WI38 (cell line): ENCODE results near the gene NMNAT2.

Source experiments
- H3K4me3 ChIP-seq: 2 replicates; pipeline ENCODE4 v1.5.1; 2011; ENCODE audit warnings: low read depth, mild to moderate bottlenecking, control low read depth, low read length
- CTCF ChIP-seq: IDR thresholded peaks from 2 replicates; pipeline ENCODE4 v1.5.1; 2012; ENCODE audit warnings: low read depth, mild to moderate bottlenecking, control low read depth, low read length

Gene NMNAT2

GRCh38 chr1:183379951-183380350 lies 38.2 kb downstream of the NMNAT2 start:
- no peak for TF ChIP-seq CTCF
- no peak overlapping the region for H3K4me3 ChIP-seq

- no peak for TF ChIP-seq CTCF
- no peak overlapping the region for H3K4me3 ChIP-seq
Observed at GRCh38 chr1:183375381-183375780, 42.8 kb downstream of the NMNAT2 start.

- H3K4me3 ChIP-seq = no peak overlapping the region
- no peak for TF ChIP-seq CTCF
Observed at GRCh38 chr1:183374825-183375224, 43.4 kb downstream of the NMNAT2 start.

- no peak for TF ChIP-seq CTCF
- no peak overlapping the region for H3K4me3 ChIP-seq
Observed at GRCh38 chr1:183372586-183373230, 45.5 kb downstream of the NMNAT2 start.

- TF ChIP-seq CTCF = no peak
- no peak overlapping the region for H3K4me3 ChIP-seq
Observed at GRCh38 chr1:183370399-183371058, 47.7 kb downstream of the NMNAT2 start.

- no peak for TF ChIP-seq CTCF
- no peak overlapping the region for H3K4me3 ChIP-seq
Observed at GRCh38 chr1:183368213-183369108, 49.7 kb downstream of the NMNAT2 start.
